ENCODE results near the gene ZNHIT6. TPM values are rescaled to one million over a fixed set of nuclear protein-coding genes. Genes with fewer than 3 reads are reported as not detected.

The ZNHIT6 gene
- total RNA-seq, 1 experiment from 2014 or later, result 16.1 TPM

DNA sequence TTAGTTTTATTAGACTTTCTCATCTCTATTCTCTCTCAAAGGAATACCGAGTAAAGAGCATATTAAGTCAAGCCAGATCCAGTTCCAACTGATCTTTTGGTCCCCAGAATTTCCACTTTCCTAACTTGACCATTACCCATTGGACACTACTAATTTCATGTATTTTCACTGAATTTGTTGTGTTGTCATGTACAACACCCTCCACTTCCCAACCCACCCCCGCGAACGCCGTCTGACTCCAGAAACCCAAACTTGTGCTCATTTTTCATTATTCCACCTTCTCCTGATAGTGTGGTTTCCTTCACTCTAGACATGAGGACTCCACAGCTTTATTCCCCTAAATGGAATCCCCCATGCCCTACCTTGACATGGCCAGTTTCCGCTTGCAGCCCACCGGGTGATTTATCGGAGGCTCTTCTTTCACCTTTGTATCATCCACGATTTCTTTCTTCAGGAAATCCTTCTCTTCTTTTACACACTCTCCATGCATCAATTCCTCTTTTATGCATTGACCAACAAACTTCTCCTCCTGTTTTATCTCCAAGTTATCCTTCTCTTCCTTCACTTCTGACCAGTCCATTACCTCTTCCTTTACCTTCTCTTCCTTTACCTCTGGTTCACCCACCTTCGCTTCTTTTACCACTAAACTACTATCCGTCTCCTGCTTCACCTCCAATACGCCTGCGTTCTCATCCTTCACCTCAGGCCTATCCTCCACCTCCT is 805 bp downstream of the ZNHIT6 start:
- Histone ChIP-seq H4K20me1 (ENCODE audit: insufficient read depth) (no peaks in the 10 kb centered on the region), H3K4me1 (replicated peaks; ENCODE audit: insufficient read depth) (peaks cover 22% of the 10 kb centered on the region), H3K27me3 (ENCODE audit: insufficient read depth, low read depth) (no peaks in the 10 kb centered on the region), H3K27ac (peak overlapping the region; percentile 67), H2AFZ (peak overlapping the region; percentile 94), H3K36me3 (ENCODE audit: low read depth) (peaks cover 35% of the 10 kb centered on the region), H3K4me2 (peak overlapping the region; percentile 84), H3K79me2 (ENCODE audit: low read depth) (peaks cover 53% of the 10 kb centered on the region), H3F3A (ENCODE audit: insufficient read depth, low read depth) (peaks cover 8% of the 10 kb centered on the region; the same call in 1 of the 2 replicates), H3K4me3 (peak overlapping the region; percentile 79), H3K9me3 (ENCODE audit: insufficient read depth, low read depth) (no peaks in the 10 kb centered on the region), H3K9me2 (ENCODE audit: insufficient read depth) (no peaks in the 10 kb centered on the region)
- TSS peak; percentile 48 for BruUV-seq (replicated peaks)
- no peak for DNase-seq
- TF ChIP-seq CTCF (conservative IDR thresholded peaks at IDR 0.05) (no peak), EZH2 (IDR thresholded peaks at IDR 0.05; ENCODE audit: low read depth) (no peak)
- intact Hi-C loops (cut with micrococcal nuclease; ENCODE audit: unreplicated experiment), result loop anchor here (5.0 kb wide), 3 partner anchors 100 to 310 kb away; no protein-coding TSS in a partner anchor
- ChIA-PET POLR2A (ENCODE audit: unreplicated experiment) (no interaction called here), CTCF (interaction anchor here (0.6 to 1.3 kb wide), 3 partner anchors 8 to 399 kb away, joined by 3 to 6 read pairs (median 3); no protein-coding TSS in a partner anchor)

DNA sequence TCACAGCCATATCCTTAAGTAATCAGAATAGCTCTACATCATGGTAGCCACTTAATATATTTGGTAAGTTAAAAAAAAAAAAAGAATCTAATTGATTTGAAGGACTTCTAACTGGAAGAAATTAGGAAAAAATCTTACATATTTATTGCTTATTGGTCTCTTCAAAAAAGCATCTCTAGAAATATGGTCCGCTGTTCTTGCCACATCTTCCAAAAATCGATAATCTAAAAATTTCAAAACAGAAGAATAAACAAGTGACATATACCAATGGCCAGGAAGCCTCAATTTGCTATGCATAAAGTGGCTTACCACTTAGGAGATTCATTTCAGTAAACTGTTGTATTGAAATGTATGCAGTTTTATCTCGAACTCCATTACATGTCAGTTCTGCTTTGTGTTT is 2.3 kb downstream of the ZNHIT6 start:
- Histone ChIP-seq H3K9me2 (ENCODE audit: insufficient read depth) (no peaks in the 10 kb centered on the region), H3F3A (ENCODE audit: insufficient read depth, low read depth) (peaks cover 8% of the 10 kb centered on the region; the same call in 1 of the 2 replicates), H2AFZ (no peak overlapping the region), H3K4me2 (peak overlapping the region; percentile 84), H3K79me2 (ENCODE audit: low read depth) (peaks cover 53% of the 10 kb centered on the region), H3K4me3 (peak overlapping the region; percentile 79; the same call in 1 of the 2 replicates), H4K20me1 (ENCODE audit: insufficient read depth) (no peaks in the 10 kb centered on the region), H3K27me3 (ENCODE audit: insufficient read depth, low read depth) (no peaks in the 10 kb centered on the region), H3K36me3 (ENCODE audit: low read depth) (peaks cover 49% of the 10 kb centered on the region), H3K27ac (no peak overlapping the region), H3K4me1 (replicated peaks; ENCODE audit: insufficient read depth) (peaks cover 22% of the 10 kb centered on the region), H3K9me3 (ENCODE audit: insufficient read depth, low read depth) (no peaks in the 10 kb centered on the region)
- BruUV-seq (replicated peaks), result no TSS peak
- intact Hi-C loops (cut with micrococcal nuclease; ENCODE audit: unreplicated experiment), result loop anchor here (5.0 kb wide), 3 partner anchors 99 to 311 kb away; no protein-coding TSS in a partner anchor
- DNase-seq, result no peak
- ChIA-PET CTCF (interaction anchor here (0.7 kb wide), 1 partner anchor 29 kb away, joined by 3 read pairs; no protein-coding TSS in a partner anchor), POLR2A (ENCODE audit: unreplicated experiment) (no interaction called here)
- no peak for TF ChIP-seq EZH2 (IDR thresholded peaks at IDR 0.05; ENCODE audit: low read depth)
- no peak for TF ChIP-seq CTCF (conservative IDR thresholded peaks at IDR 0.05)

DNA sequence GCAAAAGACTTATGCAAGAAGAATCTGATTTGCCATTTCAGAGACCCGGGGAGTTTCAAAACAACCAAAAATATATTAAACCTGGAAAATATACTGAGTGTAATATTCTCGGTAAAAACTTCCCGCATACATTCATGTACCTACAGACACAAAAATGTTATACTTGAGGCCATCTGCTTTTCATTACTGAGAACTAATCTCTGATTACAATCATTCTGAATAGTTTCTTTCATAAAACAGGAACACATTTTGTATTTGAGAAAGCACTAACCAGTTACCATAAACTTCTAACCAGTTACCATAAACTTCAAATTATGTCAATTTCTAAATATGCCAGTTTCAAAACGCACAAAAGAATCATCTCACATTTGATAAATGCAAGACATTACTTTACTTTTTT is 7.8 kb downstream of the ZNHIT6 start:
- no peak overlapping the region for H3K4me2 ChIP-seq

More for the DNA sequence above, 7.8 kb downstream of the ZNHIT6 start:
- intact Hi-C loops (cut with micrococcal nuclease; ENCODE audit: unreplicated experiment), result no loop called here
- peaks cover 65% of the 10 kb centered on the region for H3K36me3 ChIP-seq (ENCODE audit: low read depth)
- H3K4me1 ChIP-seq (replicated peaks; ENCODE audit: insufficient read depth), result no peaks in the 10 kb centered on the region
- no peaks in the 10 kb centered on the region for H3K9me3 ChIP-seq (ENCODE audit: insufficient read depth, low read depth)
- DNase-seq, result no peak
- H3K9me2 ChIP-seq (ENCODE audit: insufficient read depth), result no peaks in the 10 kb centered on the region
- H3K79me2 ChIP-seq (ENCODE audit: low read depth), result peaks cover 28% of the 10 kb centered on the region
- no peaks in the 10 kb centered on the region for H4K20me1 ChIP-seq (ENCODE audit: insufficient read depth)
- no TSS peak for BruUV-seq (replicated peaks)
- H2AFZ ChIP-seq, result no peak overlapping the region
- no peaks in the 10 kb centered on the region; the same call in 1 of the 2 replicates for H3F3A ChIP-seq (ENCODE audit: insufficient read depth, low read depth)
- ChIA-PET POLR2A (ENCODE audit: unreplicated experiment) (no interaction called here), CTCF (interaction anchor here (0.7 kb wide), 1 partner anchor 8 kb away, joined by 3 read pairs; the partner anchor contains the start of gene ZNHIT6)
- no peak overlapping the region for H3K4me3 ChIP-seq
- TF ChIP-seq EZH2 (IDR thresholded peaks at IDR 0.05; ENCODE audit: low read depth) (no peak), CTCF (conservative IDR thresholded peaks at IDR 0.05) (no peak)
- H3K27me3 ChIP-seq (ENCODE audit: insufficient read depth, low read depth), result no peaks in the 10 kb centered on the region
- no peak overlapping the region for H3K27ac ChIP-seq

Measured in PC-9 (cell line).